ENCODE measurements around the gene HINT1. TPM values are rescaled to one million over a fixed set of nuclear protein-coding genes. Genes with fewer than 3 reads are reported as not detected.

Gene HINT1
- total RNA-seq, result 125 and 145 TPM in 2 replicates
- 456 and 460 TPM in 2 replicates for polyA plus RNA-seq

DNA sequence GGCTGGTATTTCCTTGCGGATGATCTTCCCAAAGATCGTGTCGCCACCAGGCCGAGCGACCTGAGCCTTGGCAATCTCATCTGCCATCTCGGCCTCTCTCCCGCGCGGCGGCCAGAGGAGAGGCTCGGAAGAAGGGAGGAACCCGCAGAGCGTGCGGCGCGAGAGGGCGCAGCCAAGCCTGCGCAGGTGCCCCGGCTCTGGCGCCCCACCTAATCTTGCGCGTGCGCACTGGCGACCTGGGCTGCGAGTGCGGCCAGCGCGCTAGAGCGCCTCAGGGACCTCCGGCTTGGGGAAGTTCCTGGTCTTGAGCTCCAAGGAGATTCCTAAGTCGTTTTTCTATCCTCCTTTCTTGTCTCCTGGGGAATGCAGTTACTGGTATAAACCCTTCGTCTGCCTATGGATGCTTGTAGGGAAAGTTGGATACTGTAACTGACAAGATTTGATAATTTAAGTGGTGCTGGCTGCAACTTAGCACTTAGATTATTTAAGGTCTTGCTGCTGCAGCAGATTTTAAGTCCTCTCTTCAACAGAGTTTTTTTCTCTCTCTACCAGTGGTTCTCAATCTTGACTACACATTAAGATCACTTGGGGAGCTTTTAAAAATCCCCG is at the start of gene HINT1:
TSS of gene HINT1 (minus strand) at position 138 of the 609 bp plus-strand sequence. CDS start at position 87, 51 bp downstream.
- H3K4me3 ChIP-seq, result peak within 1 kb of the TSS; percentile 61

DNA sequence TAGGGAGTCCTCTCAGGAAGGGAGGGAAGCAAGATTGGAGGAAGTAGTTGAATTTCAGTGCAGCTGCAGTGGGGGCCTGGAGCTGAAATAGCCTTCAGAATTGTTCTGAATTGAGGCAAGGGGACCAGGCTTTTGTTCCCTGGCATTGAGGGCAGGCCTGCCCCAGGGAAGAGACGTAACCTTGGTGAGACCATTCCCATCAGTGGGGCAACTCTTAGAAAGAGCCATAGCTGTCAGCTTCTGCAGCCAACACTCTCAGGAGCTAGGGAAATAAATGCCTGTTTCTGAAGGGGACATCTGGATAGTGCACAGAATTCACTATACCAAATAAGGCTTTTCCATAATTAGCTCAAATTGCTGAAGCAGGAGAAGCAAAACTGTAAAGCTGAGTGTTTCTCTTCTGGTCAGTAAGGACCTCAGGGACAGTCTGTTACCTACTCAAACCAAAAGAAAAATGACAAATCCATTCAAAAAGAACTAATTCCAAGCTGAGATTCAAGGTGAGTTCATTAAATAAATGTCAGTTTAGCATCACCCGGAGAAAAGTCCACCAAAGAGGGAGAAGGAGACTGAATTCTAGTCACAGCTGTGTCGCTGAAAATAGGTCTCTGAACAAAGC is 49.7 kb upstream of the HINT1 start:
- peak overlapping the region; percentile 74 for H3K27ac ChIP-seq
- no peaks in the 10 kb centered on the region for H3K9me3 ChIP-seq (ENCODE audit: low read depth)
- H3K36me3 ChIP-seq, result no peaks in the 10 kb centered on the region
- TF ChIP-seq, protein P1, sequence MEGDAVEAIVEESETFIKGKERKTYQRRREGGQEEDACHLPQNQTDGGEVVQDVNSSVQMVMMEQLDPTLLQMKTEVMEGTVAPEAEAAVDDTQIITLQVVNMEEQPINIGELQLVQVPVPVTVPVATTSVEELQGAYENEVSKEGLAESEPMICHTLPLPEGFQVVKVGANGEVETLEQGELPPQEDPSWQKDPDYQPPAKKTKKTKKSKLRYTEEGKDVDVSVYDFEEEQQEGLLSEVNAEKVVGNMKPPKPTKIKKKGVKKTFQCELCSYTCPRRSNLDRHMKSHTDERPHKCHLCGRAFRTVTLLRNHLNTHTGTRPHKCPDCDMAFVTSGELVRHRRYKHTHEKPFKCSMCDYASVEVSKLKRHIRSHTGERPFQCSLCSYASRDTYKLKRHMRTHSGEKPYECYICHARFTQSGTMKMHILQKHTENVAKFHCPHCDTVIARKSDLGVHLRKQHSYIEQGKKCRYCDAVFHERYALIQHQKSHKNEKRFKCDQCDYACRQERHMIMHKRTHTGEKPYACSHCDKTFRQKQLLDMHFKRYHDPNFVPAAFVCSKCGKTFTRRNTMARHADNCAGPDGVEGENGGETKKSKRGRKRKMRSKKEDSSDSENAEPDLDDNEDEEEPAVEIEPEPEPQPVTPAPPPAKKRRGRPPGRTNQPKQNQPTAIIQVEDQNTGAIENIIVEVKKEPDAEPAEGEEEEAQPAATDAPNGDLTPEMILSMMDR (IDR thresholded peaks at IDR 0.05; ENCODE audit: low read depth, low read length), result no peak
- H3K4me1 ChIP-seq (ENCODE audit: low read depth), result peaks cover 16% of the 10 kb centered on the region
- no peaks in the 10 kb centered on the region for H3K27me3 ChIP-seq
- H3K4me3 ChIP-seq, result no peak overlapping the region
- peak in 1 of 2 donors; percentile 11 for DNase-seq (ENCODE audit: low read depth in 1 of 2, low spot score in 1 of 2)

More for the DNA sequence above, at the start of gene HINT1:
- no peaks in the 10 kb centered on the region for H3K9me3 ChIP-seq (ENCODE audit: low read depth)
- H3K27ac ChIP-seq, result peak within 1 kb of the TSS; percentile 77
- H3K4me1 ChIP-seq (ENCODE audit: low read depth), result peaks cover 9% of the 10 kb centered on the region
- peak; percentile 89 to 95 for DNase-seq (ENCODE audit: low read depth in 1 of 2, low spot score in 1 of 2)
- TF ChIP-seq, protein P1 (IDR thresholded peaks at IDR 0.05; ENCODE audit: low read depth, low read length), result peak; percentile 23
- peaks cover 24% of the 10 kb centered on the region for H3K36me3 ChIP-seq
- no peaks in the 10 kb centered on the region for H3K27me3 ChIP-seq

DNA sequence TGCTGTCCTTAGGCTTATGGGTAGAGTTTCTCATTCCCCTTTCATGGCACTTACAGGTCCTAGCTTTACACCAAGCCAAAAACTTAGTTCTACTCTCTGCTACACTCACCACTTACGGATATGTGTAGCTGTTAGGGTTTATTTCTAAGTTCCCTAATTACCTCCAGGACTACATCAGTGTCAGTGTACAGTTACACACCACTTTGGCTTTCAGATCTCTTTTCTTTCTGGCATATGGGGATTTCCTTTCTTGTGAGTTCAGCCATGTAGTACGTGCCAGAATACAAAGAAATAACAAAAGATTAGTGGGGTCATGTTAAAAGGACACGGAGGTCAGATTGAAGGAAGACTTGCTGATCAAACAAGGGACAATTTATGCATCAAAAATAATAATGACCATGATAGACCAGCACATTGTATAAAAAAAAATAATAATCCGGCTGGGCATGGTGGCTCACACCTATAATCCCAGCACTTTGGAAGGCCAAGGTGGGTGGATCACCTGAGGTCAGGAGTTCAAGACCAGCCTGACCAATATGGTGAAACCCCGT is 47.5 kb upstream of the HINT1 start:
- DNase-seq (ENCODE audit: low read depth in 1 of 2, low spot score in 1 of 2), result no peak
- Histone ChIP-seq H3K36me3 (no peaks in the 10 kb centered on the region), H3K27ac (no peak overlapping the region), H3K27me3 (no peaks in the 10 kb centered on the region), H3K9me3 (ENCODE audit: low read depth) (no peaks in the 10 kb centered on the region), H3K4me1 (ENCODE audit: low read depth) (peaks cover 16% of the 10 kb centered on the region), H3K4me3 (no peak overlapping the region)
- TF ChIP-seq, protein P1 (IDR thresholded peaks at IDR 0.05; ENCODE audit: low read depth, low read length), result no peak

DNA sequence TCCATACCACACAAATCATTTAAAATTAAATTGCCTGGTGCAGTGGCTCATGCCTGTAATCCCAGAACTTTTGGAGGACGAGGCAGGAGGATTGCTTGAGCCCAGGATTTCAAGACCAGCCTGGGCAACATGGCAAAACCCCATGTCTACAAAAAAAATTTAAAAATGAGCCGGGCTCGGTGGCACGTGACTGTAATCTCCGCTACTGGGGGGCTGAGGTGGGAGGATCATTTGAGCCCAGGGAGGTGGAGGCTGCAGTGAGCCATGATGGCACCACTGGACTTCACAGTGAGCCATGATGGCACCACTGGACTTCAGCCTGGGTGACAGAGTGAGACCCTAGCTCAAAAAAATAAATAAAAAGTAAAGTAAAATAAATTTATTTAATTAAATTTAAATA is 46.6 kb upstream of the HINT1 start:
- H3K4me3 ChIP-seq, result no peak overlapping the region
- H3K4me1 ChIP-seq (ENCODE audit: low read depth), result peaks cover 16% of the 10 kb centered on the region
- TF ChIP-seq, protein P1 (IDR thresholded peaks at IDR 0.05; ENCODE audit: low read depth, low read length), result no peak
- H3K27ac ChIP-seq, result no peak overlapping the region
- no peaks in the 10 kb centered on the region for H3K9me3 ChIP-seq (ENCODE audit: low read depth)
- DNase-seq (ENCODE audit: low read depth in 1 of 2, low spot score in 1 of 2), result no peak
- no peaks in the 10 kb centered on the region for H3K27me3 ChIP-seq
- no peaks in the 10 kb centered on the region for H3K36me3 ChIP-seq

DNA sequence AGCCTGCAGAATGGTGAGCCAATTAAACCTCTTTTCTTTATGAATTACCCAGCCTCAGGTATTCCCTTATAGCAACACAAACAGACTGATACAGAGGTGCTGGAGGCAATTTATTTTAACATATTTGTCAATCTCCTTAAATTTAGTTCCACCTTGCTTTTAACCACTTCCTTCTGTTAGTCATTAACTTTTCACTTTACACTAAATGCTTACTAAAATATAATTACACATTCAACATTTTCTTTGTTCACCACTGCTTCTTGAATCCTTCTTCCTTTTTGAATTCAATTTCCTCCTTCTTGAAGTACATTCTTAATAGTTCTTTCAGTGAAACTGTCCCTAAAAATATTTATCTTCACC is 45.1 kb upstream of the HINT1 start:
- no peak overlapping the region for H3K4me3 ChIP-seq
- no peaks in the 10 kb centered on the region for H3K27me3 ChIP-seq
- peaks cover 10% of the 10 kb centered on the region for H3K4me1 ChIP-seq (ENCODE audit: low read depth)
- TF ChIP-seq, protein P1 (IDR thresholded peaks at IDR 0.05; ENCODE audit: low read depth, low read length), result no peak
- H3K36me3 ChIP-seq, result no peaks in the 10 kb centered on the region
- H3K27ac ChIP-seq, result no peak overlapping the region
- no peaks in the 10 kb centered on the region for H3K9me3 ChIP-seq (ENCODE audit: low read depth)
- DNase-seq (ENCODE audit: low read depth in 1 of 2, low spot score in 1 of 2), result no peak

Data from cardiac muscle cell (in vitro differentiated cells and primary cell).